ENCODE data around the gene RAB11FIP5.
A peak's percentile ranks its signal among the peaks of the same experiment; 100 is the strongest.

RAB11FIP5 gene, protein sequence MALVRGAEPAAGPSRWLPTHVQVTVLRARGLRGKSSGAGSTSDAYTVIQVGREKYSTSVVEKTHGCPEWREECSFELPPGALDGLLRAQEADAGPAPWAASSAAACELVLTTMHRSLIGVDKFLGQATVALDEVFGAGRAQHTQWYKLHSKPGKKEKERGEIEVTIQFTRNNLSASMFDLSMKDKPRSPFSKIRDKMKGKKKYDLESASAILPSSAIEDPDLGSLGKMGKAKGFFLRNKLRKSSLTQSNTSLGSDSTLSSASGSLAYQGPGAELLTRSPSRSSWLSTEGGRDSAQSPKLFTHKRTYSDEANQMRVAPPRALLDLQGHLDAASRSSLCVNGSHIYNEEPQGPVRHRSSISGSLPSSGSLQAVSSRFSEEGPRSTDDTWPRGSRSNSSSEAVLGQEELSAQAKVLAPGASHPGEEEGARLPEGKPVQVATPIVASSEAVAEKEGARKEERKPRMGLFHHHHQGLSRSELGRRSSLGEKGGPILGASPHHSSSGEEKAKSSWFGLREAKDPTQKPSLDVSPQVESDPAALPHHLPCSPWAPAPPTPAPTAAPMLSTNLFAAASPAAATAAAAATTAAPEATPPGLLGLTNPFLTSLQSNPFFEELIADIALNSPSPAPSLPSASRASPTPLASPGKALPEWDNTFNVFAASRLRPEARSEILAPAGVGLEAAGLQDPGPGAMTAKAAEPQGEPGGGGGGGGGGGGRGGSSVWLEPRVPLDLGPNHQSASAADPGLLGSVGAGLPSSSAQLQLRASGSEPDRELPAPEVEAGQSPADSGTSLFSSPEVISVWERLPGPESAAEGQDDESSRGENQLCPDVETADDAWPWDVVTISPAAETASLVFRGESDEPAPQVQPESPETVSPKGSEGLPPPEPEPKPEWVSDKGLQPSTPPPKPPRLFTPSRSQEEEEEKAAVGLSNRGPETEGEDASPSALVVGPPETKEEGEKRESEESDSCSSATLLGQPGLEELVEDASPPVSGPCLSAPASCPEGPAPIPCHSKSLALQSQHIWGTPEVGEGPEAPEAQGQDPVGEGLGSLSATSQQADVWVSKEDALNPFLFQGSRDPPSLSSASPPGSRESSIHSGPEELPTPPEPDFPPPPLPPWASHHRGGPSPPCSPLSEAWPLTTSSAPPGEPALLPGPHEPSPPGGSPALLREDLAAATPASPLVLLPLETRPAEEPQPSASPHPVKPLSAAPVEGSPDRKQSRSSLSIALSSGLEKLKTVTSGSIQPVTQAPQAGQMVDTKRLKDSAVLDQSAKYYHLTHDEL (N-terminal part only)

DNA sequence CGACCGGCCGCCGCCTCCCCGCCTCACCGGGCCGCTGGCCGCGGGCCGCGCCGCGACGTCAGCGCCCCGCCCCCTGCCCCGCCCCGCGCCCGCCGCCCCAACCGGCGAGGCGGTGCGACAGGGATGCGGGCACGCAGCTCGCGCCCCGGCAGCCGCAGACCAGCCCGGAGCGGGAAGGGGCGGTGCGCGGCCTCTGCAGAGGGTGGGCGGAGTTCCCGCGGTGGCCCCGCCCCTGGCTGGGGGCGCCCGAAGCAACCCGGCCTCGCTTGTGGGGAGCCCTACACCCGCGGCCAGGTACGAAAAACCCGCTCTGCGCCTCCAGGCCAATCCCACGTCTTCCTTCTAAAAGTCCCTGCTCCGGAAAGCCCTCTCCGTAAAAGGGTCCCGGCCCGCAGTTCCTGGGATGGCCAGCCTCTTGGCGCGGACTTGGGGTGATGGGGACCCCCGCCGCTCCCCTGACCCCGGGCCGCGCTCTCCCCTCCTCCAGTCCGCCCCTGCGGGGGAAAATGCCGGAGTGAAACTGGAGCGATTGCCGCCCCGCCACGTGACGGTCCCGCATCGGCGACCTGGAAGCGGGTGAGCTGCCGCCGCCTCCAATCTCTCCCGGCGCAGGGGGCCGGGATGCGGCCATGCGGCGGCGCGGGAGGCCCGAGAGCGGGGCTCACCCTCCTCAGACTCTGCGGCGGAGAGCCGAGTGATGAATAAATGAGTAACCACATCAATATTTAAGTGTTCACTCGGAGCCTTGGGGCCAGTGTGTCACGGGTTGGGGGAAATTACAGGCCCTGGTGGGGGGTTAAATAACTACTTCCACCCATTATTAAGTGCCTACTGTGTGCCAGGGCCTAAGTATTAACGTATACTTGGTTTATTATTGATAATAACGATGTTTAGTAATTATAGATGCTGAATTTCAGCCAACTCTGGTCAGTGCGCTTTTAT lies at the start of gene RAB11FIP5:
Gene RAB11FIP5, minus strand, starts transcription at position 36 of the 942 bp plus-strand sequence. CDS start 171 bp downstream, outside the sequence.
- H3K4me2 ChIP-seq (ENCODE audit: low read length) = peak within 1 kb of the TSS; percentile 93
- peak within 1 kb of the TSS; percentile 85 for H3K4me3 ChIP-seq (ENCODE audit: low read depth, low read length)
- TF ChIP-seq, protein P1, sequence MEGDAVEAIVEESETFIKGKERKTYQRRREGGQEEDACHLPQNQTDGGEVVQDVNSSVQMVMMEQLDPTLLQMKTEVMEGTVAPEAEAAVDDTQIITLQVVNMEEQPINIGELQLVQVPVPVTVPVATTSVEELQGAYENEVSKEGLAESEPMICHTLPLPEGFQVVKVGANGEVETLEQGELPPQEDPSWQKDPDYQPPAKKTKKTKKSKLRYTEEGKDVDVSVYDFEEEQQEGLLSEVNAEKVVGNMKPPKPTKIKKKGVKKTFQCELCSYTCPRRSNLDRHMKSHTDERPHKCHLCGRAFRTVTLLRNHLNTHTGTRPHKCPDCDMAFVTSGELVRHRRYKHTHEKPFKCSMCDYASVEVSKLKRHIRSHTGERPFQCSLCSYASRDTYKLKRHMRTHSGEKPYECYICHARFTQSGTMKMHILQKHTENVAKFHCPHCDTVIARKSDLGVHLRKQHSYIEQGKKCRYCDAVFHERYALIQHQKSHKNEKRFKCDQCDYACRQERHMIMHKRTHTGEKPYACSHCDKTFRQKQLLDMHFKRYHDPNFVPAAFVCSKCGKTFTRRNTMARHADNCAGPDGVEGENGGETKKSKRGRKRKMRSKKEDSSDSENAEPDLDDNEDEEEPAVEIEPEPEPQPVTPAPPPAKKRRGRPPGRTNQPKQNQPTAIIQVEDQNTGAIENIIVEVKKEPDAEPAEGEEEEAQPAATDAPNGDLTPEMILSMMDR (IDR thresholded peaks at IDR 0.05) = peak; percentile 19
- H3K9me3 ChIP-seq (ENCODE audit: control insufficient read depth, low read length) = no peaks in the 10 kb centered on the region
- H2AFZ ChIP-seq = peak within 1 kb of the TSS; percentile 91
- peaks cover 32% of the 10 kb centered on the region for H3K79me2 ChIP-seq
- peak within 1 kb of the TSS; percentile 97 for H3K9ac ChIP-seq
- no peaks in the 10 kb centered on the region for H3K36me3 ChIP-seq (ENCODE audit: control insufficient read depth, insufficient read depth, low read length)
- peak within 1 kb of the TSS; percentile 92 for H3K27ac ChIP-seq
- H3K27me3 ChIP-seq (ENCODE audit: control insufficient read depth, insufficient read depth, low read length) = no peaks in the 10 kb centered on the region
- H3K4me1 ChIP-seq = peaks cover 23% of the 10 kb centered on the region

DNA sequence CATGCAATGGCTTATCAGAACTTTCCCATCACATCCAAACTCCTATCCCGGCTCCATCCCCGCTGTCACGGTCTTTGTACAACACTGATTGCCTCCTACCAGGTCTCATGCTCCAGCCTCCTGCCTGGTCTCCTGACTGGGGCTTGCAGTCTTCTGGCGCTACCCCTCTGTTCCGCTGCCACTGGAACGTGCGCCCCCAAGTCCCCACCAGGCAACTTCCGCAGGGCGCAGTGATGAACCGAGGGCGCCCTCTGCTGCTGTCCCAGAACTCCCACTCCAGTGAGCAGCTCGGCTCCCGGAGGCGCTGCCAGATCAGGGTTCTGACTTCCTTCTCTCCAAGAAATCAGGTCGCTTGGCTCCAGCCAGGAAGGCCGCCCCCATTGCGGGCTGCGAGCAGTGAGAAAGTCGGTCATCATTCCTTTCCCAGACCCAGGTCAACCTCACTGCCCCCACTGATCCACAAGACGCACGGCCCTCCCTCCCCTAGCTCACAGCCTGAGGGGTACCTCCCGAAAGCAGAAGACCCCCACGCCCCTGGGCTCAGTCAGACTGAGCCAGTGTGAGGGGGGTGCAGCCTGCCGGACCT lies 43.9 kb upstream of the RAB11FIP5 start:
- H3K9ac ChIP-seq = no peak overlapping the region

DNA sequence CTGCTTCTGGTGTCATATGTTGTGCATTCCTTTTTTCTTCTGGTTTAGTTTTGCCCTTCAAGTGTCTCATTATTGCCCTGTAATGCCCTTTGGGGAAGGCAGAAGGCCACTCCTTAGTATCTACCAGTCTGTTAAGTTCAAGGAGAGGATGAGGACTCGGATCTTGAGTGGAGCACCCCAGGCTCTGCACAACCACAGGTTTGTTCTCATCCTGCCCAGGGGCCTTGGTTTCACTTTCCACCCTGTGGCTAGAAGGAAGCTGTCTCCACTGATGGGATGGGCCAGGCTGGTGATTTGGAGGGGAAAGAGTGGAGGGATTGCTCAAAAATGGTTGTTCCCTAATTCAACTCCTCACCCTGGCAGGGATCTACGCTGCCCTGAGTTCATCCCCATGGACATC lies 30.2 kb upstream of the RAB11FIP5 start:
- peak overlapping the region; percentile 36 for H2AFZ ChIP-seq
- no peaks in the 10 kb centered on the region for H3K9me3 ChIP-seq (ENCODE audit: control insufficient read depth, low read length)
- H3K4me3 ChIP-seq (ENCODE audit: low read depth, low read length) = no peak overlapping the region
- H3K27me3 ChIP-seq (ENCODE audit: control insufficient read depth, insufficient read depth, low read length) = no peaks in the 10 kb centered on the region
- H3K9ac ChIP-seq = no peak overlapping the region
- H3K27ac ChIP-seq = no peak overlapping the region
- no peaks in the 10 kb centered on the region for H3K4me1 ChIP-seq
- TF ChIP-seq, protein P1 (IDR thresholded peaks at IDR 0.05) = no peak
- no peaks in the 10 kb centered on the region for H3K36me3 ChIP-seq (ENCODE audit: control insufficient read depth, insufficient read depth, low read length)
- no peaks in the 10 kb centered on the region for H3K79me2 ChIP-seq
- H3K4me2 ChIP-seq (ENCODE audit: low read length) = no peak overlapping the region

More for the DNA sequence above, 43.9 kb upstream of the RAB11FIP5 start:
- peak overlapping the region; percentile 71 for H2AFZ ChIP-seq
- TF ChIP-seq, protein P1 (IDR thresholded peaks at IDR 0.05) = peak; percentile 90
- no peaks in the 10 kb centered on the region for H3K9me3 ChIP-seq (ENCODE audit: control insufficient read depth, low read length)
- no peaks in the 10 kb centered on the region for H3K36me3 ChIP-seq (ENCODE audit: control insufficient read depth, insufficient read depth, low read length)
- peak overlapping the region; percentile 8 for H3K4me2 ChIP-seq (ENCODE audit: low read length)
- H3K4me3 ChIP-seq (ENCODE audit: low read depth, low read length) = no peak overlapping the region
- H3K27ac ChIP-seq = no peak overlapping the region
- H3K4me1 ChIP-seq = no peaks in the 10 kb centered on the region
- H3K79me2 ChIP-seq = peaks cover 3% of the 10 kb centered on the region
- H3K27me3 ChIP-seq (ENCODE audit: control insufficient read depth, insufficient read depth, low read length) = no peaks in the 10 kb centered on the region

DNA sequence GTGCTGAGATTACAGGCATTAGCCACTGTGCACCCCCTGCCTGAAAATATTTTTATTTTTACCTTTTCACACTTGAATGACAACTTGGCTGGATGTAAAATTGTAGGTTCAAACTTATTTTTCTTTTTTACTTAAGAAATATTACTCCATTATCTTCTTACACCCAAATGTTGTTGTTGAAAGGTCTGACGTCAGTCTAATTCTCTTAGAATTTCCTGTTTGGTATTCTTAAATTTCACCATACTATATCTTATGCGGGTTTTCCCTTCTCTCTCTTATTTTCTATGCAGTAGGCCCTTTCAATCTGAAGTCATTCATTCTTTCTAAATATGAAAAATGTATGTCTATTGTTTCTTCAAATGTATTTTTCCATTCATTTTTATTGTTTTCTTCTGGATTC lies 29.1 kb upstream of the RAB11FIP5 start:
- Histone ChIP-seq H3K4me1 (no peaks in the 10 kb centered on the region), H3K36me3 (ENCODE audit: control insufficient read depth, insufficient read depth, low read length) (no peaks in the 10 kb centered on the region), H3K4me3 (ENCODE audit: low read depth, low read length) (no peak overlapping the region), H3K4me2 (ENCODE audit: low read length) (no peak overlapping the region), H3K27me3 (ENCODE audit: control insufficient read depth, insufficient read depth, low read length) (no peaks in the 10 kb centered on the region), H2AFZ (no peak overlapping the region), H3K9me3 (ENCODE audit: control insufficient read depth, low read length) (no peaks in the 10 kb centered on the region), H3K9ac (no peak overlapping the region), H3K27ac (no peak overlapping the region), H3K79me2 (no peaks in the 10 kb centered on the region)
- TF ChIP-seq, protein P1 (IDR thresholded peaks at IDR 0.05) = no peak
